ENCODE results near the gene SLC27A5. TPM values are rescaled to one million over a fixed set of nuclear protein-coding genes. Genes with fewer than 3 reads are reported as not detected.

Gene SLC27A5, protein sequence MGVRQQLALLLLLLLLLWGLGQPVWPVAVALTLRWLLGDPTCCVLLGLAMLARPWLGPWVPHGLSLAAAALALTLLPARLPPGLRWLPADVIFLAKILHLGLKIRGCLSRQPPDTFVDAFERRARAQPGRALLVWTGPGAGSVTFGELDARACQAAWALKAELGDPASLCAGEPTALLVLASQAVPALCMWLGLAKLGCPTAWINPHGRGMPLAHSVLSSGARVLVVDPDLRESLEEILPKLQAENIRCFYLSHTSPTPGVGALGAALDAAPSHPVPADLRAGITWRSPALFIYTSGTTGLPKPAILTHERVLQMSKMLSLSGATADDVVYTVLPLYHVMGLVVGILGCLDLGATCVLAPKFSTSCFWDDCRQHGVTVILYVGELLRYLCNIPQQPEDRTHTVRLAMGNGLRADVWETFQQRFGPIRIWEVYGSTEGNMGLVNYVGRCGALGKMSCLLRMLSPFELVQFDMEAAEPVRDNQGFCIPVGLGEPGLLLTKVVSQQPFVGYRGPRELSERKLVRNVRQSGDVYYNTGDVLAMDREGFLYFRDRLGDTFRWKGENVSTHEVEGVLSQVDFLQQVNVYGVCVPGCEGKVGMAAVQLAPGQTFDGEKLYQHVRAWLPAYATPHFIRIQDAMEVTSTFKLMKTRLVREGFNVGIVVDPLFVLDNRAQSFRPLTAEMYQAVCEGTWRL
- 5.5 TPM for total RNA-seq
- 10 to 100 TPM; 14.4 to 26.7 (median 20.4) TPM for polyA plus RNA-seq

DNA sequence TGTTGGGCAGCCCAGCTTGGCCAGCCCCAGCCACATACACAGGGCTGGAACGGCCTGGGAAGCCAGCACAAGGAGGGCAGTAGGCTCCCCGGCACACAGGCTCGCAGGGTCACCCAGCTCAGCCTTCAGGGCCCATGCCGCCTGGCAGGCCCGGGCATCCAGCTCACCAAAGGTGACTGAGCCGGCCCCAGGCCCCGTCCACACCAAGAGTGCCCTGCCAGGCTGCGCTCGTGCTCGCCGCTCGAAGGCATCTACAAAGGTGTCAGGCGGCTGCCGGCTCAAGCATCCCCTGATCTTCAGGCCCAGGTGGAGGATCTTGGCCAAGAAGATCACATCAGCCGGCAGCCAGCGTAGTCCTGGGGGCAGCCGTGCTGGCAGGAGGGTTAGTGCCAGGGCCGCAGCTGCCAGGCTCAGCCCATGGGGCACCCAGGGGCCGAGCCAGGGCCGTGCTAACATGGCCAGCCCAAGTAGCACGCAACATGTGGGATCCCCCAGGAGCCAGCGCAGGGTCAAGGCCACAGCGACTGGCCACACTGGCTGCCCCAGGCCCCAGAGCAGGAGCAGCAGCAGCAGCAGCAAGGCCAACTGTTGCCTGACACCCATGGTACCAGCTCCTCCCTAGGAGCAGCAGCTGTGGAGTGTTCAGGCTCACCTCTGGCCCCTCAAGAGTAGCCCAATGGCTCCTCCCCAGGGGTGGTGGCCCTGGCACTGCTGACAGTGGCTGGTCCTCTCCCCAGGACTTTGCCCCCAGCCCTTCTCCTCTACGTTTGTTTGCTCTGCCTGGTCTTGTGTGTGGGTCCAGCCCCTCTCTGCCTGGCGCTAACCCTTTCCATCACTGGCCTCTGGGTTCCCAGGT lies at the start of gene SLC27A5:
Gene SLC27A5 (minus strand): TSS at position 640 of the 856 bp plus-strand sequence. CDS start 37 bp downstream, at position 603.
- Histone ChIP-seq H3K36me3 (ENCODE audit: control insufficient read depth, insufficient read depth, low read length) (no peaks in the 10 kb centered on the region), H3K9me3 (ENCODE audit: control insufficient read depth in 2 of 2, low read length in 2 of 2) (peaks cover 2 to 5% of the 10 kb centered on the region in 2 experiments), H3K27ac (ENCODE audit: insufficient read depth, low read length, poor library complexity, severe bottlenecking) (no peak within 1 kb of the TSS), H3K27me3 (ENCODE audit: control insufficient read depth, insufficient read depth, low read length) (no peaks in the 10 kb centered on the region), H3K4me1 (ENCODE audit: control insufficient read depth, insufficient read depth, low read length, poor library complexity, severe bottlenecking) (peaks cover 14% of the 10 kb centered on the region), H3K4me3 (ENCODE audit: low read depth, low read length) (no peak within 1 kb of the TSS)
- no peak within 1 kb of the TSS for H3K27ac Mint-ChIP-seq
- no peak for ATAC-seq (ENCODE audit: low read depth in 2 of 2)
- no peaks in the 10 kb centered on the region for H3K27me3 Mint-ChIP-seq
- DNase-seq, result no peak
- peak within 1 kb of the TSS in 1 of 4 donors; percentile 9 for H3K4me3 Mint-ChIP-seq
- H3K36me3 Mint-ChIP-seq, result peaks cover 4% of the 10 kb centered on the region
- H3K9me3 Mint-ChIP-seq, result peaks cover 0 to 9% (median 2%) of the 10 kb centered on the region in 7 donors
- H3K4me1 Mint-ChIP-seq, result peaks cover 0 to 24% (median 4%) of the 10 kb centered on the region in 4 donors

DNA sequence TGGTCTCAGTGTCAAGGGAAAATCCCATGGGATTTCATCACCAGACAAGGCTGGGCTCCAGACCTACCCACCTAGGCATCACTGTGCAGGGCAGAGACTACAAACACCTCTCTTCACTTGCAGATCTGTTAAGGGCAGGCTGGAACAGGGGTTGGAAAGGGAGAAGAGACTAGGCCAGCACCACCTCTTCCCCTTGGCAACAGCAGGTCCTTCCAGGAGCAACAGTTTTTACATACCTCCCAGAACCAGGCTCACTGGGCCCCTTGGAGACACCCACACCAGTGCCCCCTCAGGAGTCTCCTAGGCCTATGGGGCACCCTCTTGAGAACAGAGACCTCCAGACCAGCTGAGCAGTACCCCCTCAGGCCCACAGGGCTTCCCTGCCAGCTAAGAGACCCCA lies 49.1 kb upstream of the SLC27A5 start:
- Mint-ChIP-seq H3K36me3 (peaks cover 9% of the 10 kb centered on the region), H3K4me3 (peak overlapping the region; percentile 88 to 97 (median 96)), H3K4me1 (peaks cover 0 to 69% (median 37%) of the 10 kb centered on the region in 4 donors), H3K27me3 (no peaks in the 10 kb centered on the region), H3K27ac (peak overlapping the region in 2 of 3 donors; percentile 74 to 98), H3K9me3 (peaks cover 0 to 6% (median 0%) of the 10 kb centered on the region in 7 donors)
- H3K36me3 ChIP-seq (ENCODE audit: control insufficient read depth, insufficient read depth, low read length), result peaks cover 10% of the 10 kb centered on the region
- H3K4me3 ChIP-seq (ENCODE audit: low read depth, low read length), result no peak overlapping the region
- H3K9me3 ChIP-seq (ENCODE audit: control insufficient read depth in 2 of 2, low read length in 2 of 2), result no peaks in the 10 kb centered on the region
- DNase-seq, result no peak
- H3K27me3 ChIP-seq (ENCODE audit: control insufficient read depth, insufficient read depth, low read length), result no peaks in the 10 kb centered on the region
- ATAC-seq (ENCODE audit: low read depth in 2 of 2), result no peak
- peaks cover 56% of the 10 kb centered on the region for H3K4me1 ChIP-seq (ENCODE audit: control insufficient read depth, insufficient read depth, low read length, poor library complexity, severe bottlenecking)
- H3K27ac ChIP-seq (ENCODE audit: insufficient read depth, low read length, poor library complexity, severe bottlenecking), result no peak overlapping the region

DNA sequence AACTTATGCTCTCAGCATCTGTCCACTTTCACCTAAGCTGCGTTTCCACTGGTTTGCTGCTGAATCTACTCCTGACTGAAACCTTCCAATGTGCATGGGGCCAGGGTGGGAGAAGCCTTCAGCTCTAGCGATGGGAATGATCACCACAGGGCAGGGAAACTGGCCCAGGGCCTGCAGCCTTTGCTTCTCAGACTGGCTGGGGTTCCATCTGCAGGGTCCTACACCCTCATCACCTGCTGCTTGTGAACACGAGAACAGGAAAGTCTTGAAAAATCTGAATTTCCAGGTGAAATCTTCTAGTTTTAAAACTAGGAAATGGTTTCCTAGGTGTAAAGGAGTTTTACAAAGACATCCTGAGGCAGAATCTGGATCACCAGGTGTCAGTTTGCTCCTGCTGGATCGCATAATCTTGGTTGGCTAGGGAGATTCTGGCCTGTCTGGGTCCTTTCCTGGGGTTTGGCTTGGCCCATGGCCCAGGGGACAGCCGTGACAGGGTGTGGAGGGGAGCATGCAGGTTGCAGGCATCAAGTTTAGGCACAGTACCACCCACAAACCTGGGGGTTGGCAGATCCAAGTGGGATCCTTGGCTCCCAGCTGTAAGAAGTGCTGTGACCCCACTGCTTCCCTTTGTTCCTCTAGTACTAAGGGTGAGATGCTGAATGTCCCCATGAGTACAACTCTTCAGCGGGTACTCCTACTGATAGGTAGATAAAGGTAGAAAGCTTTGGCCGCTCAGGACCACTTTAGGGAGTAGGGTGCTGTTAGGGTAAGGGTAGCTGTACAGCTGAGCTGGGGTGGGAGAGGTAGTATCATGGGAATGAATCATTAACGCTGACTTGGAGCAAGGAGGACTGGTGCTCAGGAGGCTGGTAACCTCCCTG lies 48.5 kb upstream of the SLC27A5 start:
- Histone ChIP-seq H3K4me3 (ENCODE audit: low read depth, low read length) (peak overlapping the region; percentile 82), H3K9me3 (ENCODE audit: control insufficient read depth in 2 of 2, low read length in 2 of 2) (no peaks in the 10 kb centered on the region), H3K36me3 (ENCODE audit: control insufficient read depth, insufficient read depth, low read length) (peaks cover 10% of the 10 kb centered on the region), H3K27me3 (ENCODE audit: control insufficient read depth, insufficient read depth, low read length) (no peaks in the 10 kb centered on the region), H3K4me1 (ENCODE audit: control insufficient read depth, insufficient read depth, low read length, poor library complexity, severe bottlenecking) (peaks cover 62% of the 10 kb centered on the region), H3K27ac (ENCODE audit: insufficient read depth, low read length, poor library complexity, severe bottlenecking) (peak overlapping the region; percentile 93)
- Mint-ChIP-seq H3K9me3 (peaks cover 0 to 6% (median 0%) of the 10 kb centered on the region in 7 donors), H3K27ac (peak overlapping the region in 2 of 3 donors; percentile 98 to 99), H3K27me3 (no peaks in the 10 kb centered on the region), H3K4me3 (peak overlapping the region; percentile 96 to 97 (median 97)), H3K36me3 (peaks cover 9% of the 10 kb centered on the region), H3K4me1 (peaks cover 0 to 75% (median 38%) of the 10 kb centered on the region in 4 donors)
- ATAC-seq (ENCODE audit: low read depth in 2 of 2) (no peak), DNase-seq (no peak)

DNA sequence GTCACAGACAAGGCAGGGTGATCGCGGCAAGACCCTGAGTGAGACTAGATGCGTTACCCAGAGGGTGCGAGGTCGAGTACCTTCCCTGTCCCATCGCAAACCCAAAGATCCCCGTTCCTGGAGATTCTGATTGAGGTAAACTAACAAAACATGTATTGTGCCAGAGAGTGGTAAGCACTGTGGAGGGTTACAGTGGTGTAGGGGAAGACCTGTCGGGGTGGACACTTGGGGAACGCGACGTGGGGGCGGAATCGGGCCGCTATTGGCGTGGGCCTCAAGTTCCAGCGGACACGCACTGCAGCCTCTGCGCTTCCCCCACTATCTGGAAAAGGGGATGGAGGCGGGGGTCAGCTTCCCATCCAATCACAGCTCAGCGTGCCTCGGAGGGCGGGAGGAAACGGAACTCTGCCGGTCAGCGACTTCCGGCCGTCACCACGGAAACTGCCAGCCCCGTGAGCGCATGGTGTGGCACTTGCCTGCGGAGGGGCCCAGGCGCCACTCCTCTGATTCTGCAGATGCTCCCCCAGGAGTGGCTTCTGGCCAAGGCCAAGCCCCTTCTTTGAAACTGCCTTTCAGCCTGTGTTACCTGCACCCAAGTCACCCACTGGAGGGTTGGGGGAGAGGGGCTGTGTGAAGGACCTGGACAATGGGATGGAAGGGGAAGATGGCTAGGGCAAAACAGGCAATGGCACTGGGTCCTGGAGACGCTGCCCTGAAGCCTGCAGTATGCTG lies 47.6 kb upstream of the SLC27A5 start:
- Mint-ChIP-seq H3K27me3 (no peaks in the 10 kb centered on the region), H3K4me3 (peak overlapping the region; percentile 96 to 97 (median 97)), H3K27ac (peak overlapping the region; percentile 98 to 99 (median 98)), H3K4me1 (peaks cover 0 to 82% (median 43%) of the 10 kb centered on the region in 4 donors), H3K36me3 (peaks cover 9% of the 10 kb centered on the region), H3K9me3 (peaks cover 0 to 7% (median 0%) of the 10 kb centered on the region in 7 donors)
- H3K27me3 ChIP-seq (ENCODE audit: control insufficient read depth, insufficient read depth, low read length), result no peaks in the 10 kb centered on the region
- ATAC-seq (ENCODE audit: low read depth in 2 of 2) (no peak), DNase-seq (peak in 2 of 3 donors; percentile 47 to 75)
- H3K4me3 ChIP-seq (ENCODE audit: low read depth, low read length), result peak overlapping the region; percentile 82
- no peaks in the 10 kb centered on the region for H3K9me3 ChIP-seq (ENCODE audit: control insufficient read depth in 2 of 2, low read length in 2 of 2)
- H3K4me1 ChIP-seq (ENCODE audit: control insufficient read depth, insufficient read depth, low read length, poor library complexity, severe bottlenecking), result peaks cover 67% of the 10 kb centered on the region
- H3K27ac ChIP-seq (ENCODE audit: insufficient read depth, low read length, poor library complexity, severe bottlenecking), result peak overlapping the region; percentile 93
- H3K36me3 ChIP-seq (ENCODE audit: control insufficient read depth, insufficient read depth, low read length), result peaks cover 10% of the 10 kb centered on the region

DNA sequence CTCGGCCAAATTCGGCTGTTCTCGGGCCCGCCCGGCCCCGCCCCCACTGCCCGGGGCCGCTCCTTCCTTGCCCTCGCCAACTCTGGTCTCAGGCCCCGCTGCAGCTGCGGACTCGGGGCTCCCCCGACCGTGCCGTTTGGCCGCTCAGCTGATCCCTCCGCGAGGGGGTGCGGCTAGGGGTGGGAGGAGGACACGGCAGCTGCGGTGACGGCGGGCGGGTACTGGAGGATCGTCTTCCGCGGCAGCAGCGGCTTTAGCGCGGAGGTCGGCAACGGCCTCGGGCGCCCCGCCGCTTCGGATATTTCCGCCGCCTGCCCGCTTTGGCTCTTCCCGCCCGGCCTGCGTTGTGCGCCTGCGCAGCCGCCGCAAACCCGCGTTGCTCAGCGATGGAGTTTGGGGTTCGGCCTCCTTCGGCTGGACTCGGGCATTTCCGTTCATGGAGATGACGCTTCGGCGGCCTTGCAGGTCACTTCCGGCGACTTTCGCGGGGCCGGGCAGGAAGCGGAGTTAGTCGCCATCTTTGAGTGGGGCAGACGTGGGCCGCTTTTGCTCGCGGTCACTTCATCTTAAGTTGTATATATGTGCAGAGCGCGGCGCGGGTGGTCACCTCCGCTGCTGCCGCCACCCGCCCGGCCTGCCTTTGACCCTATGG lies 47.0 kb upstream of the SLC27A5 start:
- Histone ChIP-seq H3K27me3 (ENCODE audit: control insufficient read depth, insufficient read depth, low read length) (no peaks in the 10 kb centered on the region), H3K36me3 (ENCODE audit: control insufficient read depth, insufficient read depth, low read length) (peaks cover 10% of the 10 kb centered on the region), H3K4me3 (ENCODE audit: low read depth, low read length) (peak overlapping the region; percentile 82), H3K9me3 (ENCODE audit: control insufficient read depth in 2 of 2, low read length in 2 of 2) (no peaks in the 10 kb centered on the region), H3K4me1 (ENCODE audit: control insufficient read depth, insufficient read depth, low read length, poor library complexity, severe bottlenecking) (peaks cover 74% of the 10 kb centered on the region), H3K27ac (ENCODE audit: insufficient read depth, low read length, poor library complexity, severe bottlenecking) (peak overlapping the region; percentile 93)
- Mint-ChIP-seq H3K27ac (peak overlapping the region; percentile 98 to 99 (median 98)), H3K27me3 (no peaks in the 10 kb centered on the region), H3K4me3 (peak overlapping the region; percentile 96 to 97 (median 97)), H3K4me1 (peaks cover 0 to 84% (median 42%) of the 10 kb centered on the region in 4 donors), H3K9me3 (peaks cover 0 to 6% (median 0%) of the 10 kb centered on the region in 7 donors), H3K36me3 (peaks cover 12% of the 10 kb centered on the region)
- ATAC-seq (ENCODE audit: low read depth in 2 of 2), result peak; percentile 67 to 75
- peak; percentile 99 to 100 (median 100) for DNase-seq

DNA sequence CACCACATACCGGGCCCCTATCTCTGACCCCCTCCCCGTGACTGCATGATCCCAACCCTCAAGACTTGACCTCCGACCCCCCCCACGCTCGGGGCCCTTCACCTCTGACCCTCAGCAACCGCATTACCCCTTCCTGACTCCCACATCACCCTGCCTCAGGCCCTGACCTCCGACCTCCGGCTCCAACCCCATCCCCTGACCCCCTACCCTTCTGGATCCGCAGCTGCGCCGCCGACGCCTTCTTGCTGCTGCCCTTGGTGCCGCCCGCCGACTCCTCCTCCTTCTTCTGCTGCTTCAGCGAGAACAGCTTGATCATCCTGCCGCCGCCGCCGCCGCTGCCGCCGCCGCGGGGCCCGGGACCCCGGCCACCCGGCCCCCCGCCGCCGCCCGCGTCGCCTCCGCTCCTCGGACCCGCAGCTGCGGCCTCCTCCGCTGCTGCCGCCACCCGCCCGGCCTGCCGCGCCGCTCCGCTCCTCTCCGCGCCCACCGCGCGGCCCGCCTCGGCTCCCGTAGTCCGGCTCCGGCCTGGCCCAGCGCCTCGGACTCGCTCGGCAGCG lies 46.4 kb upstream of the SLC27A5 start, which contains the start of gene UBE2M:
Gene UBE2M (minus strand): TSS at position 546 of the 557 bp plus-strand sequence. CDS start 230 bp downstream, at position 316.
- H3K9me3 Mint-ChIP-seq, result peaks cover 0 to 4% (median 0%) of the 10 kb centered on the region in 7 donors
- Histone ChIP-seq H3K27ac (ENCODE audit: insufficient read depth, low read length, poor library complexity, severe bottlenecking) (peak within 1 kb of the TSS; percentile 93), H3K36me3 (ENCODE audit: control insufficient read depth, insufficient read depth, low read length) (peaks cover 10% of the 10 kb centered on the region), H3K4me3 (ENCODE audit: low read depth, low read length) (peak within 1 kb of the TSS; percentile 82), H3K4me1 (ENCODE audit: control insufficient read depth, insufficient read depth, low read length, poor library complexity, severe bottlenecking) (peaks cover 73% of the 10 kb centered on the region), H3K9me3 (ENCODE audit: control insufficient read depth in 2 of 2, low read length in 2 of 2) (no peaks in the 10 kb centered on the region), H3K27me3 (ENCODE audit: control insufficient read depth, insufficient read depth, low read length) (no peaks in the 10 kb centered on the region)
- H3K27ac Mint-ChIP-seq, result peak within 1 kb of the TSS; percentile 98 to 99 (median 98)
- peak; percentile 53 to 68 (median 63) for DNase-seq
- no peaks in the 10 kb centered on the region for H3K27me3 Mint-ChIP-seq
- peaks cover 15% of the 10 kb centered on the region for H3K36me3 Mint-ChIP-seq
- H3K4me3 Mint-ChIP-seq, result peak within 1 kb of the TSS; percentile 96 to 97 (median 97)
- peak in 1 of 2 donors; percentile 11 for ATAC-seq (ENCODE audit: low read depth in 2 of 2)
- peaks cover 0 to 81% (median 40%) of the 10 kb centered on the region in 4 donors for H3K4me1 Mint-ChIP-seq
